Astrocyte of the hippocampus (primary cell): ENCODE results near the gene ADAT3.

Source experiments
- DNase-seq: peaks from one replicate; pipeline ENCODE4 v3.0.0; 2011; ENCODE audit warnings: low read depth, low spot score

Gene ADAT3

GRCh38 chr19:1905110-1905862, at the start of gene ADAT3, which contains the start of gene SCAMP4:
Gene ADAT3 (plus strand): TSS chr19:1905399. CDS start chr19:1912048, 6,649 bp downstream.
Gene SCAMP4 (plus strand): TSS chr19:1905399. CDS start chr19:1915020, 9,621 bp downstream.
- peak; percentile 100 for DNase-seq

GRCh38 chr19:1855828-1856255, 49.4 kb upstream of the ADAT3 start:
- no peak for DNase-seq

GRCh38 chr19:1856345-1856697, 48.9 kb upstream of the ADAT3 start:
- no peak for DNase-seq

GRCh38 chr19:1856698-1857603, 48.2 kb upstream of the ADAT3 start:
- DNase-seq, result peak; percentile 81

- DNase-seq, result no peak
Measured at GRCh38 chr19:1857648-1858326, 47.4 kb upstream of the ADAT3 start.

GRCh38 chr19:1858412-1859081, 46.7 kb upstream of the ADAT3 start:
- DNase-seq, result no peak

- no peak for DNase-seq
Measured at GRCh38 chr19:1859331-1859781, 45.8 kb upstream of the ADAT3 start.

- peak; percentile 91 for DNase-seq
Measured at GRCh38 chr19:1860042-1860775, 45.0 kb upstream of the ADAT3 start.

- DNase-seq, result no peak
Measured at GRCh38 chr19:1860821-1861598, 44.2 kb upstream of the ADAT3 start.

- DNase-seq, result no peak
Measured at GRCh38 chr19:1861599-1862031, 43.6 kb upstream of the ADAT3 start.

- DNase-seq, result no peak
Measured at GRCh38 chr19:1862068-1862423, 43.2 kb upstream of the ADAT3 start.

- DNase-seq, result peak; percentile 64
Measured at GRCh38 chr19:1862424-1863327, 42.5 kb upstream of the ADAT3 start.

GRCh38 chr19:1863328-1863637, 41.9 kb upstream of the ADAT3 start, which contains the start of gene KLF16:
Gene KLF16 (minus strand): TSS chr19:1863579. CDS start chr19:1863497, 82 bp downstream.
- DNase-seq, result no peak

GRCh38 chr19:1863638-1864479, 41.3 kb upstream of the ADAT3 start:
- peak; percentile 98 for DNase-seq

GRCh38 chr19:1864480-1865171, 40.6 kb upstream of the ADAT3 start:
- peak; percentile 84 for DNase-seq

- DNase-seq, result no peak
Measured at GRCh38 chr19:1865172-1866010, 39.8 kb upstream of the ADAT3 start.
